T47D (cell line): ENCODE results near the gene TAF1D.

Source experiments
- DNase-seq, 2 experiments: peaks; one replicate each; pipeline versions ENCODE4 v3.0.0 to v3.0.0-alpha.2; 2011 to 2012; ENCODE audit warnings: low read depth in 1 of 2, low spot score in 1 of 2
- JUND ChIP-seq: IDR thresholded peaks from 2 replicates; pipeline ENCODE4 v1.6.1; 2012; ENCODE audit warnings: low read depth
- in situ Hi-C: cut with HindIII; loops from 2 replicates; pipeline ENCODE4 v1.10.0; 2016; ENCODE audit warnings: low sequenced_read_pairs, low pct_unique_long_range_greater_than_20kb

The TAF1D gene

GRCh38 chr11:93694557-93694956 lies 46.7 kb downstream of the TAF1D start:
- no peak for TF ChIP-seq JUND
- in situ Hi-C loops: no loop called here

GRCh38 chr11:93694109-93694508 lies 47.2 kb downstream of the TAF1D start:
- no peak for DNase-seq
- in situ Hi-C loops: no loop called here
- no peak for TF ChIP-seq JUND

More at GRCh38 chr11:93694557-93694956, 46.7 kb downstream of the TAF1D start:
- DNase-seq: no peak

GRCh38 chr11:93689240-93689639 lies 52.1 kb downstream of the TAF1D start:
- in situ Hi-C loops: no loop called here
- TF ChIP-seq JUND: no peak
- DNase-seq: no peak

GRCh38 chr11:93686812-93687211 lies 54.5 kb downstream of the TAF1D start:
- DNase-seq: no peak
- no peak for TF ChIP-seq JUND
- in situ Hi-C loops: no loop called here

GRCh38 chr11:93686226-93686625 lies 55.1 kb downstream of the TAF1D start:
- DNase-seq: no peak
- in situ Hi-C loops: no loop called here
- TF ChIP-seq JUND: no peak
